LoVo (cell line): ENCODE results near the gene VIP.
A peak's percentile ranks its signal among the peaks of the same experiment; 100 is the strongest.
"Not testable (repeated sequence)": the region's sequence is repeated elsewhere in the genome, so short reads cannot be mapped to it uniquely, and the experiment has no call there.

Experiments used
- DNase-seq: peaks from one replicate; pipeline ENCODE4 v3.0.0-alpha.2; 2016; ENCODE audit warnings: low spot score

The VIP gene

GRCh38 chr6:152750694-152751093 lies at the start of gene VIP:
TSS of gene VIP (plus strand) at chr6:152750797. CDS start at chr6:152752178, 1,381 bp downstream.
- peak; percentile 10 for DNase-seq

- DNase-seq = no peak
Observed at GRCh38 chr6:152701081-152701862, 49.3 kb upstream of the VIP start.

DNA sequence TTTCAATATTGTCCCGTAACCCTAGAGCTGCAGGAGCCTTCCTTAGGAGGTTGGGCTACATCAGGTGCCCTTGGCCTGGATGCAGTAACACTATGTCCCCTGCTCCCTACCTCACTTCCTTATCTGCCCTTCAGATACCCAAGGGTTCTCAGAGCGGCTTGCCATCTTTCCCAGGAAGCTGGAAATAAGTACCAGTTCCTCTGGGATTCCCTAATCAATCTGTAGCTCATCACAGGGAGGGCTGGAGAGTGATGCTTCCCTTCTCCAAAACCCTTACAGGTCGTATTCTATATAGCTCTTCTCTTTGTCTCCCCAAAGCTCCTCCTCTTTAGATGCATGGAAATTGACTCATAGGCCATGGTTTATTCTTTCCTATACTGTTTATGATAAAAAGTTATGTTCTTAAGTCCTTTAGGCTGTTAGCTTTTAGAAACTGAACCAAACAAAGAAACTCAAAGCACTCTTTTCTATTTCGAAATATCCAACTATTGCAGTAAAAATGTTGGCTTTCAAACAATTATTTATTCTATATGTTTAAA lies 48.7 kb upstream of the VIP start:
- no peak for DNase-seq

GRCh38 chr6:152703750-152704149 lies 46.8 kb upstream of the VIP start:
- DNase-seq = not testable (repeated sequence)

DNA sequence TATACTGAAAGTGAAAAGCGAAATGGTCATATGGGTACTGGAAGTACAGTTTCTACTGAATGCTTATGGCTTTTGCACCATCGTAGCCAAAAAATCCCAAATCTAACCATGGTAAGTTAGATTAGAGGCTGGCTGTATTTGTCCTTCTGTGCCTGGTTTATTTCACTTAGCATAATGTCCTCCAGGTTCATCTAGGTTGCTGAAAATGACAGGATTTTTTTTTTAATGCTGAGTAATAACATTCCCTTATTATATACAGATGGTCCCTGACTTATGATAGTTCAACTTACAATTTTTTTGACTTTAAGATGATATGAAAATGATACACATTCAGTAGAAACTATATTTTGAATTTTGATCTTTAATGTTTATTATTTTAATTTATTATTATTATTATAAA lies 45.3 kb upstream of the VIP start:
- no peak for DNase-seq

GRCh38 chr6:152716322-152716721 lies 34.3 kb upstream of the VIP start:
- no peak for DNase-seq

- no peak for DNase-seq
Observed at GRCh38 chr6:152720974-152721373, 29.6 kb upstream of the VIP start.

DNA sequence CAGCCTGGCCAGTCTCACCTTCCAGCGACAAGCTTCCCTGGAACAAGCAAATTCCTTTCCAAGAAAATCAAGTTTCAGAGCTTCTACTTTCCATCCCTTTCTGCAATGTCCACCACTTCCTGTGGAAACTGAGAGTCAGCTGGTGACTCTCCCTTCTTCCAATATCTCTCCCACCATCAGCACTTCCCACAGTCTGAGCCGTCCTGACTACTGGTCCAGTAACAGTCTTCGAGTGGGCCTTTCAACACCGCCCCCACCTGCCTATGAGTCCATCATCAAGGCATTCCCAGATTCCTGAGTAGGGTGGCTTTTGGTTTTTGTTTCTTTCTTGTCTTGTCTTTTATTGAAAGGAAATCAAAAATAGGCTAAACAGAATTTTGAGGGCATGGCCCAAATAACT lies 28.6 kb upstream of the VIP start:
- no peak for DNase-seq

DNA sequence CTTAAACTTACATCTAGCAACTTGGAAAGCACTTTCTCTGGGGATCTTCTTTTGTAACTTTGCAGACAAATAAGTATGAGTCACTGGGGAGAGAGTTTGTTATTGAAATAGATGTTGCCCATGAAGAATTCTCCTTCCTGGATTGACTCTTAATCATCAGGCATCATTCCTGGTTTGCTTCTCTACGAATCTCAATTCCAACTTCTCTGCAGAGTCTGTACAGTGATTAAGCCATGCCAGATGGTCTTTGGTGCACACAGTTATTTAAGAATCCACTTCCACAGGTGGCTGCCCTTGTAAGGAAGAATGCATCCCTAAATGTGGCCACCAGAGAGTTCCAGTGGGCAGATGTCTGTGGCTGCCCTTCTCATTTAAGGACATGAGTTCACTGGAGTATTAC lies 27.2 kb upstream of the VIP start:
- DNase-seq = no peak

DNA sequence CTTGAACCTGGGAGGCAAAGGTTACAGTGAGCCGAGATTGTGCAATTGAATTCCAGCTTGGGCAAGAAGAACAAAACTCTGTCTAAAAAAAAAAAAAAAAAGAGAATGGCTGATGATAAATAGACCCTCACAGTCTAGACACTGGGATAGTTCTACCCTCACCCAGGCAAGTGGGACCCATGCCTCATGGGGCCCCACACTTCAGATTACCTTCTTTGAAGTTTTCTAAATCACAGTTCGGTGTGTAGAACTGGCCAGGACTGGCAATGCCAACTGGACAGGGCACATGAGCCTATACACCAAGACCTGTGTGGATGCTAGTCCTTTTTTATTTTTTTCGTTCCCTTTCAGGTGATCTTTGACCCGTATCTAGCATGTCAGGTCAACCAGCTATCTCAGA lies 24.3 kb upstream of the VIP start:
- no peak for DNase-seq

GRCh38 chr6:152727507-152727906 lies 23.1 kb upstream of the VIP start:
- DNase-seq = no peak

GRCh38 chr6:152734630-152735029 lies 16.0 kb upstream of the VIP start:
- no peak for DNase-seq

DNA sequence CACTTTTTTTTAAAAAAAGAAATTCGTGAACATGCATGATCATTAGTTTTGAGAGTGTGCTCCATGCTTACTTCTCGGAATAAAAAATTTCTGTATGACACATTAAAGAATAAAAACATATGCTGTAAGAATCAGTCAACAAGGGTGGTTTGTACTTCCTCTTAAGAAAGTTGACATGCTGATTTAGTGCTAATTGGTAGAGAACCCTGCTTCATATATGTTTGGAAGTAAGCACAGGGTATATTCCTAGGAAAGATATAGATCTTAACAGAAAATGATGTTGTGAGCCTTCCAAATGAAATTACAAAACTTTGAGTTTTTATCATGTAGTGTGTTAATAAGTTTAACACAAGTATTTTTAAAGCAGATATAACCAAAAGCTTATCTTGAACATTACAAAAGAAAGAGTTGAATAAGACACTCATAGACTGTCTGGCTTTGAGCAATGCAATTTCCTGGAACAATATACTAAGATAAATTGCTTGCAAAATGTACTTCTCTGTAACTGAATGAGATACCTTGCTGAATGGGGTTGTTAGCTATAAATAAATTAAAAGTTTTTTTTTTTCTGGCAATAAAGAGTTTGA lies 13.8 kb upstream of the VIP start:
- DNase-seq = no peak

- DNase-seq = no peak
Observed at GRCh38 chr6:152745509-152746171, 5.0 kb upstream of the VIP start.

DNA sequence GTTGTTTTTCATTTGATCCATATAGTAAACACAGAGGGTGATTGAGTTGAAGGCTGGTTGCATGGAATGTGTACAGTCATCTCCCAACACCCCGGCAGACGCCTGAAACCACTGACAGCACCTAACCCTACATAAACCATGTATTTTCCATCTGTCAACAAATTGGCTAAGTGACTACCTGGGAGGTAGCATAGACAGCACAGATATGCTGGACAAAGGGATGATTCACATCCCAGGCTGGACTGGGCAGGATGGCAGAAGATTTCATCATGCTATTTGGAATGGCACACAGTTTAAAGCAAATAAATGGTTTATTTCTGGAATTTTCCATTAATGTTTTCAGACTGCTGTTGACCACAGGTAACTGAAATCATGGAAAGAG lies 4.4 kb upstream of the VIP start:
- peak; percentile 8 for DNase-seq

GRCh38 chr6:152748843-152749242 lies 1.8 kb upstream of the VIP start:
- DNase-seq = peak; percentile 7

- no peak for DNase-seq
Observed at GRCh38 chr6:152749336-152749735, 1.3 kb upstream of the VIP start.

- no peak for DNase-seq
Observed at GRCh38 chr6:152765331-152765730, 14.7 kb downstream of the VIP start.

DNA sequence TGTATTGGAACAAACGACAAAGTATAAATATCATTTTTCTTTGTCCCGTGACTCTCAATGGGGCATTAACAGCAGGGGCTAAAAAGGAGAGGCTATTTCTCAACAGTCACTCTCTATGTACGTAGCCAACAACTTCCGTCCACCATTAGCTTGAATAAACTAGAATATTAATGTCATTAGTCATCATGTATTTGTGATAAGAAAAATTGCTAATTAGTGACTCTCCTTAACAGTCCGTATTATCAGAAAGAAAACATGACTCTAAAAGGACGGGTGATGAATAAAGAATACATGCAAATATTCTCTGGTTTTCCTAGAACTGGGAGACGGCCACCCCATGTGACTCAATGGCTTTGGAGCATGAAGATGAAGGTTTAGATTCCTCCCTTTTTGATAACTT lies 18.6 kb downstream of the VIP start:
- no peak for DNase-seq

DNA sequence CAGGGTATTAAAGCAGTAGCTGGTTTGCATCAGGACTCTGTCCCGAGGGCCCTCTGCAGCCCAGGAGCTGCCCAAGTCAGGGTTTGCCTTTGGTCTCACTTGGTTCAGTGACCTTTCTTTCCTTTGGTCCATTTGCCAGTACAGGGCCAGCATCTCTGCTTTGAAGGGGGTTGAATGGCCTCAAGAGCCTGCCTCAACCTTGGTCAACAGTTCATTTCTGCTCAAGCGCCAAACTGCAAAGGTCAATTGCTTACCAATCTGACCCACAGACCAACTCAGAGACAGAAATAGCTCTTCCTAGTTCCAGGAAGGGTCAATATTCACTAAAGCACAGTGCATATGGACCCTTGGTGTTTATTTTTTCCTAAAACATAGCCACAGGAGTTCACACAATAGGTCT lies 19.4 kb downstream of the VIP start:
- no peak for DNase-seq

- no peak for DNase-seq
Observed at GRCh38 chr6:152771061-152771687, 20.6 kb downstream of the VIP start.

DNA sequence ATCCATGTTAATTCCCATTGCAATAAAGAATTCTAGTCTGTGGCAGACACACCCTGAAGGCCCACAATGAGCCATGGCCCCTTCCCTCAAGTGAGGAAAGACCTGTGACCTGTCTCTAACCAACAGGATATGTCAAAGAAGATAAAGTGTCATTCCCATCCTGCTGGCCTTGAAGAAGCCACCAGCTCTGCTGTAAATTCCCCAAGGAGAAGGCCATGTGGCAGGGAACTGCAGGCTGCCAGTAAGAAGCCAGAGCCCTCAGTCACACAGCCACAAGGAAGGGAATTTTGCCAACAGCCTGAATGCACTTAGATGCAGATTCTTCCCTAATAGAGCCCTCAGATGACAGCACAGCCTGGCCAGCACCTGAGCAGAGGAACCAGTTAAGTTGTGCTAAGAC lies 24.8 kb downstream of the VIP start:
- no peak for DNase-seq

GRCh38 chr6:152776833-152777232 lies 26.2 kb downstream of the VIP start:
- DNase-seq = no peak
